T-helper 1 cell treated with Interleukin-12 subunit alpha and Interleukin-12 subunit beta and Interleukin-4 antibody, amounts not matched to agents 30 μg/mL and 1 μg/mL, for 36 hours (primary cell): ENCODE results near the gene SSR2.

Source experiments
- H3K27ac Mint-ChIP-seq: one replicate; pipeline ENCODE4 v1.8.0; 2021; ENCODE audit warnings: mild to moderate bottlenecking, mixed read lengths
- H3K27me3 Mint-ChIP-seq: one replicate; pipeline ENCODE4 v1.8.0; 2021; ENCODE audit warnings: low read depth, mixed read lengths
- H3K36me3 Mint-ChIP-seq: one replicate; pipeline ENCODE4 v1.8.0; 2021; ENCODE audit warnings: low read depth, mixed read lengths
- H3K4me1 Mint-ChIP-seq: one replicate; pipeline ENCODE4 v1.8.0; 2021; ENCODE audit warnings: low read depth, mixed read lengths
- H3K4me3 Mint-ChIP-seq: one replicate; pipeline ENCODE4 v1.8.0; 2021; ENCODE audit warnings: mild to moderate bottlenecking, moderate library complexity, mixed read lengths
- H3K9me3 Mint-ChIP-seq: one replicate; pipeline ENCODE4 v1.8.0; 2021; ENCODE audit warnings: mixed read lengths

SSR2 gene

DNA sequence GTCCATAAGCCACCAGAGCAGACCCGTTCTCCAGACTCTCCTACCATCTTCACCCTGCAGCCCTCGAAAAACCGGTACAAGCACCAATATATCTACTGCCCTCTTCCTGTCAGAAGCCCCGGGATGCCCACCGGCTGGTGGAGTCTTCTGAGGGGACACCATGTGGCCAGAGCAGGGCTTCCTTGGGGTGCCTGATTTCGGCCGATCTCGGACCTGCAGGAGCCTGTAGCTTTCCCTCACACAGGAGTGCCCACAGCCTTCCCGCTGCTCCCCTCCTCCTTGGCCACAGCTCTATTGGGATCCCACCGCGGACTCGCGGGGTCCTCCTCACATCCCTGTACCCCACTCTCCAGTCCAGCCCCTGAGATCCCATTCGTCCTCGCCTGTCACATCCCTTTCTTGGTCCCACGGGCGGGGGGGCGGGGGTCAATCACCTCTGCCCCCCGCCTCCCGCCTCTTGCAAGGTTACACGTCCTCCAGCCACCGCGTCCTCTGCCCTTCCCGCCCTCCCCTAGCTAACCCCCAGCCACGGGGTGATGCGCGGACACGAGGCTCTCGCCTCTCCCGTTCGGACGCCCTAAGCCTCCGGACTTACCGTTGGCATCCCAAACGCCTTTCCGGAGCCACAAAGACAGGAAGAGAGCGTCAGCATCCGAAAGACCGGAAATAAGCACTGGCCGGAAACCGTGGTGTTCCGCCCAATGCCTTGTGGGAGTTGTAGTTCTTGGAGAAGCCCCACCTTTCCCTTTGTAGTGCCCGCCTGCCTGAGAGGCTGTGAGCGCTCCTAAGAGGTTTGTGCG, at the start of gene SSR2:
Gene SSR2, minus strand, starts transcription at position 659 of the 800 bp plus-strand sequence. CDS start 784 bp downstream, outside the sequence.
- Mint-ChIP-seq H3K4me3 (peak within 1 kb of the TSS; percentile 91), H3K27ac (peak within 1 kb of the TSS; percentile 94), H3K9me3 (no peaks in the 10 kb centered on the region), H3K4me1 (peaks cover 22% of the 10 kb centered on the region), H3K27me3 (peaks cover 9% of the 10 kb centered on the region), H3K36me3 (peaks cover 24% of the 10 kb centered on the region)

DNA sequence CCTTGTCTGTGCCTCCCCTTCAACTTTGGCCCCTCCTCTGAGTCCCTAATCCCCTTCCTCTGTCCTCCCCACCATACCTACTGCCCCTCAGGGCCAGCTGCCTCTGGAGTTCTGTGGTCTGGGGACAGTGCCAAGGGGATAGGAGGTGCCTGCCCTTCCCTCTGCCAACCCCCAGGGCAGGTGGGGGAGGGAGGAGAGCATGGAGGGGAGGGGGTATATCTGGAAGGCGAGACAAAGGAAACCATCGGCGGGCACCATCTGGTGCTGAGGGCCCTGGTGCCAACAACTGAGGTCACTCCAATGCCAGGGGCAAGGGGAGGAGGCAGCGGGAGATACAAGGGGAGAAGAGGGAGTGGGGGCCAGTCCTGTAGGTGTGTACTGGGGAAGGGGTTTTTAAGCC, 49.8 kb upstream of the SSR2 start:
- Mint-ChIP-seq H3K4me1 (peaks cover 6% of the 10 kb centered on the region), H3K9me3 (no peaks in the 10 kb centered on the region), H3K36me3 (no peaks in the 10 kb centered on the region), H3K27ac (no peak overlapping the region), H3K27me3 (peaks cover 17% of the 10 kb centered on the region), H3K4me3 (no peak overlapping the region)

DNA sequence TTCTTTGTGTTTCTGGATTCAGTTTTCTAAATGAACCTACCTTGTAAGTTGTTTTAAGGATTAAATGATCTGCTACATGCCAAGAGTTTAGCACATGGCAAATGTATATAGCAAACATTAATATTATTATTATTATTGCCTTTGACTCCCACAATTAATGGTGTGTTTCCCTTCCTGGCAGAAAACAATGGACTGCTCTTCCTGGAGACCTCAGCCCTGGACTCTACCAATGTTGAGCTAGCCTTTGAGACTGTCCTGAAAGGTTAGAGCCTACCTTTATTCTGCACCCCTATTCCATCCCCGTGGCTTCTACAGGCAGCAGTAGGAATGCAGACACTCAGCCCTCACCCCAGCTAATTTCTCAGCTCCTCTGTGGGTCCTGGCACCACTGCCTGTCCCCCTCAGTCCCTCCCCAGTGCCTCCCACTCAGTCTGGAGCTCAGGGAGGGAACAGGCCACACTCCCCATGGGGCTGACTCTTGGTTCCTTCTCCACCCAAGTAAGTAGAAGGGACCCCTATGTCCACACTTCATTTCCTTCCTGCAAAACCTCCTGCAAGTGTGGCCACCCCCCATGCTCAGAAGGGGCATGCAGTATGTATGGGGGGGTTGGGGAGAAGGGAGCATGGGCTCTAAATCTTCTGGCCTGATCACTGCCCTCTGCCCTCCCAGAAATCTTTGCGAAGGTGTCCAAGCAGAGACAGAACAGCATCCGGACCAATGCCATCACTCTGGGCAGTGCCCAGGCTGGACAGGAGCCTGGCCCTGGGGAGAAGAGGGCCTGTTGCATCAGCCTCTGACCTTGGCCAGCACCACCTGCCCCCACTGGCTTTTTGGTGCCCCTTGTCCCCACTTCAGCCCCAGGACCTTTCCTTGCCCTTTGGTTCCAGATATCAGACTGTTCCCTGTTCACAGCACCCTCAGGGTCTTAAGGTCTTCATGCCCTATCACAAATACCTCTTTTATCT, 49.0 kb upstream of the SSR2 start:
- Mint-ChIP-seq H3K27ac (no peak overlapping the region), H3K36me3 (no peaks in the 10 kb centered on the region), H3K9me3 (no peaks in the 10 kb centered on the region), H3K4me3 (no peak overlapping the region), H3K27me3 (peaks cover 12% of the 10 kb centered on the region), H3K4me1 (peaks cover 13% of the 10 kb centered on the region)

DNA sequence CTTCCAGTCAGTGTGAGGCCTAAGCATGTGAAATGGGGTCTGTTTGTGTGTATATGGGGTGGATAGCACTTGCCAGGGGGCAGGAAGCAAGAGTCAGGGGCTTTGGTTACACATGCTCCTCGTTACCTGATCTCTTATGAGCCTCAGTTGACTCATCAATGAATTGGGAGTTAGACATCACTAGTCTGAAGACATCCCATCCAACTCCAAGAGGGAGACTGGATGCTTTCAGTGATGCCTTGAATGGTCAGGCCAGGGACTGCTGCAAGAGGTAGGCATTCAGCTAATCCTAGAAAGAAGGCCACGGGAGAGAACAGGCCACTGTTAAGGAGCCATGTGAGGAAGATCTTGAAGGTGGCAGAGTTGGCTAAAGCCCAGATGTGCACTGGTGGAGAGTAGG, 46.5 kb upstream of the SSR2 start:
- H3K4me3 Mint-ChIP-seq: no peak overlapping the region
- no peaks in the 10 kb centered on the region for H3K9me3 Mint-ChIP-seq
- H3K27ac Mint-ChIP-seq: no peak overlapping the region
- peaks cover 13% of the 10 kb centered on the region for H3K4me1 Mint-ChIP-seq
- H3K36me3 Mint-ChIP-seq: no peaks in the 10 kb centered on the region
- H3K27me3 Mint-ChIP-seq: peaks cover 12% of the 10 kb centered on the region

DNA sequence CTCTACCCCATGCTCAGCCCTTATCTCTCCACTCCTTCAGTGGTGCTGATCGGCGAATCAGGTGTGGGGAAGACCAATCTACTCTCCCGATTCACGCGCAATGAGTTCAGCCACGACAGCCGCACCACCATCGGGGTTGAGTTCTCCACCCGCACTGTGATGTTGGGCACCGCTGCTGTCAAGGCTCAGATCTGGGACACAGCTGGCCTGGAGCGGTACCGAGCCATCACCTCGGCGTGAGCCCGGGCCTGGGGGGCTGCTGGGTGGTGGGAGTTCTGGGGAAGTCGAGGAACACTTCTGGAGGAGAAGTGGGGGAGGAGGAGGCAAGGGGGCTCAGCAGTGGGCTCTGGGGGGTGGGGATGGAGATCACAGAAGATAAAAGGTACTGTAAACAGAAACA, 45.1 kb upstream of the SSR2 start:
- Mint-ChIP-seq H3K36me3 (no peaks in the 10 kb centered on the region), H3K27me3 (peaks cover 7% of the 10 kb centered on the region), H3K9me3 (no peaks in the 10 kb centered on the region), H3K27ac (no peak overlapping the region), H3K4me3 (no peak overlapping the region), H3K4me1 (peaks cover 13% of the 10 kb centered on the region)

DNA sequence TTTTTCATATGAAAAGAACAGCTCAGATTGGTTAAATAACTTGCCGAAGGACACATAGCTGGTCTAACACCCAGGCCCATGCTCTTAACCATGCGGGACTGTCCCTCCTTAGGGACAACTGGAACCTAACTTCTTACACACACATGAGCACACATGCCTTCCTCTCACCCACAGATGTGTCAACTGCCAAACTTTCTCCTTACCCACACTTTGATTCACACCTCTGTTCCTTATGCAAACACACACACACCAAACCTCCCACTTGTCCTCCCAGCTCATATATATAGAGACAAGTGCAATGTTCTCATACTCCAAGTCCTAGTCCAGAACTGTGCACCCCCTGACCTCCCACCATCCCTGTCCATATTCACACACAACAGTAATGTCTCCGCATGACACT, 44.5 kb upstream of the SSR2 start:
- no peaks in the 10 kb centered on the region for H3K9me3 Mint-ChIP-seq
- H3K27me3 Mint-ChIP-seq: peaks cover 6% of the 10 kb centered on the region
- H3K27ac Mint-ChIP-seq: no peak overlapping the region
- H3K4me1 Mint-ChIP-seq: peaks cover 13% of the 10 kb centered on the region
- H3K36me3 Mint-ChIP-seq: no peaks in the 10 kb centered on the region
- H3K4me3 Mint-ChIP-seq: no peak overlapping the region

DNA sequence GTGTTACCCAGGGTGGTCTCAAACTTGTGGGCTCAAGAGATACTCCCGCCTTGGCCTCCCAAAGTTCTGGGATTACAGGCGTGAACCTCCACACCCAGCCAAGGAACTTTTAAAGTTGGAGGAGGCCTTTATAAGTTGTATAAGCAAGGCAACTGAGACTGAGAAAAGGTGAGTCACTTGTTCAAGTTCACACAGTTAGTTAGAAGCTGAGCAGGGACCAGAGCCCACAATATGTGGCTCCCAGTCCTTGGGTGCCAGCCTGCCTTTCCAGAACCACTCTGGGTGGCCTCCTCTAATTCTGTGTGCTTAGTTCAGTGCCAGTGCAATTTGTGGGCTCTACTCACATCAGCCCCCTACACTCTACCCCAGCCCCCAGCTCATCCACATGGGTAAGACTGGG, 43.9 kb upstream of the SSR2 start:
- Mint-ChIP-seq H3K36me3 (no peaks in the 10 kb centered on the region), H3K4me1 (peaks cover 13% of the 10 kb centered on the region), H3K9me3 (no peaks in the 10 kb centered on the region), H3K4me3 (no peak overlapping the region), H3K27ac (no peak overlapping the region), H3K27me3 (peaks cover 3% of the 10 kb centered on the region)

DNA sequence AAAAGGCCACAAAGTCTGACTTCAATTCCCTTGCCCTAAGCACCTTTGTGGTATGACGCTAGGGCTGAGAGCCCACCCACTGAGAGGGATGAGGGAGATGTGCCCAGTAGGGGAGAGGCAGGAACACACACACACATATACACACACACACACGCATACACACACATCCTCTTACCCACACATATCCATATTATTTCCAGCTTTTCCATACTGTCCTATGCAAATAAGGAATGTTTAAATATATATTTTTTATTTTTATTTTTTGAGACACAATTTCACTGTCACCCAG, 43.2 kb upstream of the SSR2 start:
- Mint-ChIP-seq H3K36me3 (no peaks in the 10 kb centered on the region), H3K4me3 (no peak overlapping the region), H3K27ac (no peak overlapping the region), H3K9me3 (no peaks in the 10 kb centered on the region), H3K4me1 (peaks cover 13% of the 10 kb centered on the region), H3K27me3 (peaks cover 3% of the 10 kb centered on the region)

DNA sequence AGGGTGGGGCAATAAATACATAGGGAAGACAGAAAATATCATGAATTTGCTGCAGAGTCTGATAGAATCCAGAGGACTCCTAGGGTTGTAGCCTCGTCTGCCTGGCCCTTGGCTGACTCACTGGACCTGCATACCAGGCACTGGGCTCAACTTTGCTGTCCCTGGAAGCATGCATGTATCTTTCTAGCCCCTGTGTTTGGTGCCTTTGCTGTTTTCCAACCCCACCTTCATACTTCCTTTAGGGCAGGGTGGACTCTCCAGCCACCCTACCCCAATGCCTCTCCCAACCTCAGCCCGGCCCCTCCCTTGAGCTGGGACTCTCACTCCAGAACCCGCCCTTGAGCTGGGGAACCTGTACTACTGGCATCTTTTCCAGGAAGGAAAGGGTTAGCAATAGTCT, 41.4 kb upstream of the SSR2 start:
- H3K9me3 Mint-ChIP-seq: no peaks in the 10 kb centered on the region
- H3K4me1 Mint-ChIP-seq: peaks cover 13% of the 10 kb centered on the region
- H3K4me3 Mint-ChIP-seq: no peak overlapping the region
- H3K36me3 Mint-ChIP-seq: peaks cover 3% of the 10 kb centered on the region
- H3K27me3 Mint-ChIP-seq: peaks cover 3% of the 10 kb centered on the region
- H3K27ac Mint-ChIP-seq: no peak overlapping the region

DNA sequence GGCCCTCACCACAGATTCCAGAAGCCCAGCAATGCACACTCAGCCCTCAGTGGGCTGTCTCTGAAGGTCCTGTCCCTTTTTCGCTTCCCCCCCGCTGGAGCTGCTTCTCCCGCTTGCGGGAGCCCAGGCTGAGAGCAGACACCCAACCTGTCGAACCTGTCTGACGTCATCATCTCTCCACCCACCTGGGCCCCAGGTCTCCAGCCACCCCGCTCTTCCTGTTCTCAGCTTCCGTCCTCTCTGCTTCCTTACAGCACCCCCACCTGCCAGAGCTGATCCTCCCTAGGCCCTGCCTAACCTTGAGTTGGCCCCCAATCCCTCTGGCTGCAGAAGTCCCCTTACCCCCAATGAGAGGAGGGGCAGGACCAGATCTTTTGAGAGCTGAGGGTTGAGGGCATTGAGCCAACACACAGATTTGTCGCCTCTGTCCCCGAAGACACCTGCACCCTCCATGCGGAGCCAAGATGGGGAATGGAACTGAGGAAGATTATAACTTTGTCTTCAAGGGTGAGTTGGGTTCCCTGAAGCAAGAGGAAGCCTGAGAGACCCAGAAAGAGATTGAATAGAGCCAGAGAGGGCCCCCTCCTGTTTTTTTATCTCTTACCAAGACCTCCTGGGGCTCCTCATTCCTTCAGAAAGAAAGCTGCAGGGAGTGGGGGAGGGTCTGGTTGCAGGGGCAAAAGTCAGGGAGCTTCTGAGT, 40.3 kb upstream of the SSR2 start, which contains the start of gene RAB25:
Gene RAB25, plus strand, starts transcription at position 224 of the 700 bp plus-strand sequence. Its CDS starts 241 bp downstream, at position 465.
- Mint-ChIP-seq H3K27ac (no peak within 1 kb of the TSS), H3K36me3 (peaks cover 5% of the 10 kb centered on the region), H3K27me3 (no peaks in the 10 kb centered on the region), H3K4me1 (peaks cover 9% of the 10 kb centered on the region), H3K9me3 (no peaks in the 10 kb centered on the region), H3K4me3 (no peak within 1 kb of the TSS)

DNA sequence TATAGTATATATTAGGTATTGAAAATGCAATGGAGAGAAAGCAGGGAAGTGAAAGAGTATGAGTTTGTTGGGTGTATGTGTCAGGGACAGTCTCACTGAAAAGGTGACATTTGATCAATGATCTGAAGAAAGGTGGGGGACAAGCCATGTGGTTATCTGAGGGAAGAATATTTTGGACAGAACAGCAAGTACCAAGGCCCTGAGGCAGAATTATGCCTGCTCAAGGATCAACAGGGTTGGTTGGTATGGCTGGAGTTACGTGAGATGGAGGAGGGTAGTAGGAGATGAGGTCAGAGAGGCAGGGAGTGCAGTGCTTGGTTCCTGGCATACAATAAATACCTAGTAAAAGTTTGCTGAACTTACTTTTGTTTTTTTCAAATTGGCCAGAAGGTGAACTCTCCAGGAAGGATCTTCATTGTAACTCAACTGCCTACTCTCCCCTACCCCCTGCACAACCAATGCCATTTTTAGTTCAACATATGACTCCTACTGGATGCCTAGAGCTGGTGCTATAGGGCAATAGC, 35.6 kb upstream of the SSR2 start:
- Mint-ChIP-seq H3K4me1 (peaks cover 18% of the 10 kb centered on the region), H3K4me3 (no peak overlapping the region), H3K27ac (no peak overlapping the region)

DNA sequence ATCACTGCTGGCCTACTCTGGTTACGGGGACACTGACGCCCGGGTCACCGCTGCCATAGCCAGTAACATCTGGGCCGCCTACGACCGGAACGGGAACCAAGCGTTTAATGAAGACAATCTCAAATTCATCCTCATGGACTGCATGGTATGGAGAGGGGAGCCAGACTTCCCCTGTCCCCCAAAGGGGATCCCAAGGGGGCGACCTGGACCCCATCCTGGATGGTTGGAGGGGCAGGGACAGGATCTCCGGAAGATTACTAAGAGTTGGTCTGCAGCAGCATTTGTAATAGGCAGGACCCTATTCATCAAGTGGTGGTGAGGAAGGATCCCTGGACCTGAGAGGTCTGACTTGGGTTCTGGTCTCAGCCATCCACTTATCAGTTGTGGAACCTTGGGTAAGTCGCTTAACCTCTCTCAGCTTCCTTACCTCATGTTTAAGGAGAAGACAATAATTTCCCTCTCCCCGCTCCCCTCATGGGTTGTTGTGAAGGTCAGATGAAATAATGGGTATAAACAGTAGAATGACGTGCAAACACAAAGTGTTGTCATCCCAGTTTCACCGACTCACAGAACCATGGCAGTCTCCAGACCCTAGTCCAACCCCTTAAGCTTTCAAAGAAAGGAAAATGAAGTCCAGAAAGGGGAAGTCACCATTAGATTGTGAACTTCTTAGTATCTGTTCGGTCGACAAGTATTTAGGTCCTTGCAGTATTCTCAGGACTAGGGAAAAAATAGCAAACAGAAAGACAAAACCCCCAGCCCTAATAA, 34.7 kb upstream of the SSR2 start:
- Mint-ChIP-seq H3K36me3 (peaks cover 5% of the 10 kb centered on the region), H3K4me1 (peaks cover 18% of the 10 kb centered on the region)

More for the DNA sequence above, 35.6 kb upstream of the SSR2 start:
- no peaks in the 10 kb centered on the region for H3K27me3 Mint-ChIP-seq
- no peaks in the 10 kb centered on the region for H3K9me3 Mint-ChIP-seq
- H3K36me3 Mint-ChIP-seq: peaks cover 5% of the 10 kb centered on the region

DNA sequence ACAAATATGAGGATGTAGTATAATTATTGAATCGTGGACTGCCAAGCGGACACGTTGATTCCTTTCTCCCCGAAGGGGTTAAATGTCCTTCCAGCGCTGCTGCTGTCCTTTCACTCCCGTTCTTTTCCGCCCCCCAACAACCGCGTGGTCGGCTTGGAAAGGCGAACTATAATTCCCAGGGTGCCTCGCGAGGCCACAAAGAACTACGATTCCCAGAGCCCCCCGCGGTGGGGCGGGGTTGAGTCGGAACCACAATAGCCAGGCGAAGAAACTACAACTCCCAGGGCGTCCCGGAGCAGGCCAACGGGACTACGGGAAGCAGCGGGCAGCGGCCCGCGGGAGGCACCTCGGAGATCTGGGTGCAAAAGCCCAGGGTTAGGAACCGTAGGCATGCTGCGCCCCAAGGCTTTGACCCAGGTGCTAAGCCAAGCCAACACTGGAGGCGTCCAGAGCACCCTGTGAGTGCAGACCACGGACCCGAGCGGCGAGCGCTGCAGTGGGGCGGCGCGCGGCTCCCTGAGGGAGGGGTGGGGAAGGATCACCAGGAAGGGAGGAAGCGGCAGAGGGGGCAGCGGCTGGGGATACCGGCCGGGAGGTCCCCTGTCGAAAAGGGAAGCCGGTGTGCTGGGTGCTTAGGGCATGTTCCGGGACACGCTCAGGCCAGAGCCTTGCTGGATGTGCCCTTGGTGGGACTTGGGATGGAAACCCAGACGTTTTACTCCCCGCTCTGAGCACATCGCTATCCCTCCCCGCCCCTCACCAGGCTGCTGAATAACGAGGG, 33.9 kb upstream of the SSR2 start, which contains the start of gene LAMTOR2:
Gene LAMTOR2, plus strand, starts transcription at position 283 of the 781 bp plus-strand sequence. Its CDS starts 108 bp downstream, at position 391.
- Mint-ChIP-seq H3K27ac (peak within 1 kb of the TSS; percentile 85), H3K36me3 (peaks cover 11% of the 10 kb centered on the region), H3K4me3 (peak within 1 kb of the TSS; percentile 86), H3K9me3 (no peaks in the 10 kb centered on the region), H3K27me3 (no peaks in the 10 kb centered on the region), H3K4me1 (peaks cover 18% of the 10 kb centered on the region)

More for the DNA sequence above, 34.7 kb upstream of the SSR2 start:
- H3K27me3 Mint-ChIP-seq: no peaks in the 10 kb centered on the region
- peak overlapping the region; percentile 36 for H3K27ac Mint-ChIP-seq
- no peaks in the 10 kb centered on the region for H3K9me3 Mint-ChIP-seq
- peak overlapping the region; percentile 86 for H3K4me3 Mint-ChIP-seq
